Esophagus muscularis mucosa (tissue), 3 donors: ENCODE data around the gene EIF5AL1.

Source experiments
- POLR2A ChIP-seq: fragments of 450-650 bp; IDR thresholded peaks from one replicate; pipeline ENCODE4 v1.6.1; 2017; ENCODE audit warnings: antibody characterized with exemption, moderate library complexity, mild to moderate bottlenecking, low read depth
- POLR2AphosphoS5 ChIP-seq, 2 donors: sonication (generic); formaldehyde crosslinking; IDR thresholded peaks; one replicate each; pipeline ENCODE4 v1.6.1; 2017; ENCODE audit warnings: antibody characterized with exemption in 2 of 2
- TF ChIP-seq, protein P1 (sequence below), 3 experiments: fragments of 200-600 bp in 2 of 3; fragments of 450-650 bp in 1 of 3; sonication (generic) in 2 of 3; IDR thresholded peaks; one replicate each; pipeline ENCODE4 v1.5.1; 2017 to 2019; ENCODE audit warnings: antibody characterized with exemption in 3 of 3, mild to moderate bottlenecking in 2 of 3, moderate library complexity in 1 of 3

DNA sequence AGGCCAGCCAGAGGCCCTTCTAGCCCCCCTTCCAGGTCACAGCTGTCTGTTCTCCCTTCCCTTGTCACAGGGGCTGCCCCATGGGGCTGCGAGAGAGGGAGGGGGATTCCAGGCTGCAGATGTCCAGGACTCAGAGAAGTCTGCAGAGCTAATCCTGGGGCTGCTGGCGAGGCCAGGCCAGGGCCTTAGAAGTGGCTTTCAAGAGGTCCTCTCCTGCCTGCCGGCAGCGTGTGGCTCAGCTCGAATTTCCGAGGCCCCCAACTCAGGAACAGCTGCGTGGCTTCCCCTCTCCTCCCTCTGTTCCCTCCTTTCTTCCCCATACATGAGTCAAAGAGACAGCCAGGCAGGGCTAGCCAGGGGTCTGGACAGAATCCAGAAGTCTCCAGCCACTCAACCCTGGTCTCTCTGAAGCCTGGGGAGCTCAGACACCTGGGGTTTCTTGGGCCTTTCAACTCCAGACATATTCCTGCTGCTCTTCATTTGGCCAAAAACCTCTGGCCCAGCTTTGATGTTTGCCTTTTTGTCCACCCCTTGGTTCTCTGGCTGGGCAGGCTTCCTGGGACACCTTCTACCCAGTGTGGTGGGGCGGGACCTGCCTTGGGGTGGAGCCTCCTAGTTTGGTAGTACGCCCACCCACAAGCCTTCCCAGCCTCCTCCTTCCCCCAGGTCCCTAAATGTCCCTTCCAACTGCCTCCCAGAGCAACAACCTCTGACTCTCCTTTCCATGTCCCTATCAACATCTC, 21.8 kb upstream of the EIF5AL1 start:
- TF ChIP-seq, protein P1, sequence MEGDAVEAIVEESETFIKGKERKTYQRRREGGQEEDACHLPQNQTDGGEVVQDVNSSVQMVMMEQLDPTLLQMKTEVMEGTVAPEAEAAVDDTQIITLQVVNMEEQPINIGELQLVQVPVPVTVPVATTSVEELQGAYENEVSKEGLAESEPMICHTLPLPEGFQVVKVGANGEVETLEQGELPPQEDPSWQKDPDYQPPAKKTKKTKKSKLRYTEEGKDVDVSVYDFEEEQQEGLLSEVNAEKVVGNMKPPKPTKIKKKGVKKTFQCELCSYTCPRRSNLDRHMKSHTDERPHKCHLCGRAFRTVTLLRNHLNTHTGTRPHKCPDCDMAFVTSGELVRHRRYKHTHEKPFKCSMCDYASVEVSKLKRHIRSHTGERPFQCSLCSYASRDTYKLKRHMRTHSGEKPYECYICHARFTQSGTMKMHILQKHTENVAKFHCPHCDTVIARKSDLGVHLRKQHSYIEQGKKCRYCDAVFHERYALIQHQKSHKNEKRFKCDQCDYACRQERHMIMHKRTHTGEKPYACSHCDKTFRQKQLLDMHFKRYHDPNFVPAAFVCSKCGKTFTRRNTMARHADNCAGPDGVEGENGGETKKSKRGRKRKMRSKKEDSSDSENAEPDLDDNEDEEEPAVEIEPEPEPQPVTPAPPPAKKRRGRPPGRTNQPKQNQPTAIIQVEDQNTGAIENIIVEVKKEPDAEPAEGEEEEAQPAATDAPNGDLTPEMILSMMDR (IDR thresholded peaks at IDR 0.05) = no peak
- TF ChIP-seq POLR2A = no peak
- TF ChIP-seq POLR2AphosphoS5 (IDR thresholded peaks at IDR 0.05) = no peak
